Measurements from ENCODE around the gene FAM53B. TPM values are rescaled to one million over a fixed set of nuclear protein-coding genes. Genes with fewer than 3 reads are reported as not detected.

The FAM53B gene
- total RNA-seq, 1 experiment from 2014 or later: 18.3 TPM

GRCh38 chr10:124609698-124610097 lies 134.5 kb downstream of the FAM53B start:
- H3K4me1 ChIP-seq (ENCODE audit: insufficient read depth, low read length, poor library complexity, severe bottlenecking): no peaks in the 10 kb centered on the region
- H3K27me3 ChIP-seq (replicated peaks; ENCODE audit: insufficient read depth, low read depth, low read length, poor library complexity): no peaks in the 10 kb centered on the region
- ChIA-PET POLR2A (ENCODE audit: low non-redundant PET) (no interaction called here), CTCF (no interaction called here)
- no peaks in the 10 kb centered on the region for H3K36me3 ChIP-seq (ENCODE audit: insufficient read depth, low read length, poor library complexity, severe bottlenecking)
- intact Hi-C loops (cut with micrococcal nuclease; ENCODE audit: unreplicated experiment): no loop called here
- H3K27ac ChIP-seq (ENCODE audit: low read depth, low read length, poor library complexity, severe bottlenecking): no peak overlapping the region
- no TSS peak for BruUV-seq (replicated peaks)
- no peaks in the 10 kb centered on the region for H3K9me3 ChIP-seq (ENCODE audit: low read depth, low read length, poor library complexity, severe bottlenecking)
- no peak for DNase-seq (ENCODE audit: low spot score)
- H3K4me3 ChIP-seq (ENCODE audit: low read depth, low read length, poor library complexity, severe bottlenecking): no peak overlapping the region
- no peak for TF ChIP-seq CTCF (conservative IDR thresholded peaks at IDR 0.05; ENCODE audit: low read depth, low read length)
- no peak for TF ChIP-seq EZH2 (IDR thresholded peaks at IDR 0.05; ENCODE audit: borderline replicate concordance, low read depth, low read length, poor library complexity, severe bottlenecking)

- ChIA-PET CTCF (no interaction called here), POLR2A (ENCODE audit: low non-redundant PET) (no interaction called here)
- Histone ChIP-seq H3K4me3 (ENCODE audit: low read depth, low read length, poor library complexity, severe bottlenecking) (no peak overlapping the region), H3K27me3 (replicated peaks; ENCODE audit: insufficient read depth, low read depth, low read length, poor library complexity) (no peaks in the 10 kb centered on the region), H3K9me3 (ENCODE audit: low read depth, low read length, poor library complexity, severe bottlenecking) (no peaks in the 10 kb centered on the region), H3K4me1 (ENCODE audit: insufficient read depth, low read length, poor library complexity, severe bottlenecking) (no peaks in the 10 kb centered on the region), H3K36me3 (ENCODE audit: insufficient read depth, low read length, poor library complexity, severe bottlenecking) (no peaks in the 10 kb centered on the region), H3K27ac (ENCODE audit: low read depth, low read length, poor library complexity, severe bottlenecking) (no peak overlapping the region)
- no peak for DNase-seq (ENCODE audit: low spot score)
- intact Hi-C loops (cut with micrococcal nuclease; ENCODE audit: unreplicated experiment): no loop called here
- TF ChIP-seq EZH2 (IDR thresholded peaks at IDR 0.05; ENCODE audit: borderline replicate concordance, low read depth, low read length, poor library complexity, severe bottlenecking) (no peak), CTCF (conservative IDR thresholded peaks at IDR 0.05; ENCODE audit: low read depth, low read length) (no peak)
- BruUV-seq (replicated peaks): no TSS peak
Measured at GRCh38 chr10:124608093-124608721, 136.0 kb downstream of the FAM53B start.

GRCh38 chr10:124607693-124608092 lies 136.5 kb downstream of the FAM53B start:
- TF ChIP-seq CTCF (conservative IDR thresholded peaks at IDR 0.05; ENCODE audit: low read depth, low read length): no peak
- TF ChIP-seq EZH2 (IDR thresholded peaks at IDR 0.05; ENCODE audit: borderline replicate concordance, low read depth, low read length, poor library complexity, severe bottlenecking): no peak
- Histone ChIP-seq H3K27me3 (replicated peaks; ENCODE audit: insufficient read depth, low read depth, low read length, poor library complexity) (no peaks in the 10 kb centered on the region), H3K27ac (ENCODE audit: low read depth, low read length, poor library complexity, severe bottlenecking) (no peak overlapping the region), H3K9me3 (ENCODE audit: low read depth, low read length, poor library complexity, severe bottlenecking) (no peaks in the 10 kb centered on the region), H3K36me3 (ENCODE audit: insufficient read depth, low read length, poor library complexity, severe bottlenecking) (no peaks in the 10 kb centered on the region), H3K4me1 (ENCODE audit: insufficient read depth, low read length, poor library complexity, severe bottlenecking) (no peaks in the 10 kb centered on the region), H3K4me3 (ENCODE audit: low read depth, low read length, poor library complexity, severe bottlenecking) (no peak overlapping the region)
- no peak for DNase-seq (ENCODE audit: low spot score)
- ChIA-PET POLR2A (ENCODE audit: low non-redundant PET) (no interaction called here), CTCF (no interaction called here)
- intact Hi-C loops (cut with micrococcal nuclease; ENCODE audit: unreplicated experiment): no loop called here
- BruUV-seq (replicated peaks): no TSS peak

Data from A673 (cell line).